NCI-H226 (cell line): ENCODE results near the gene ZNF689.

Experiments used
- DNase-seq: peaks from one replicate; pipeline ENCODE4 v3.0.0-alpha.2; 2015

ZNF689 gene

GRCh38 chr16:30559690-30560089, 50.5 kb downstream of the ZNF689 start:
- DNase-seq = no peak

GRCh38 chr16:30558789-30559377, 51.3 kb downstream of the ZNF689 start:
- no peak for DNase-seq

- peak; percentile 97 for DNase-seq
These were observed 52.0 kb downstream of the ZNF689 start, which contains the start of gene ZNF764 for GRCh38 chr16:30557957-30558788. Gene ZNF764, minus strand, starts transcription at chr16:30558374. Its CDS starts 192 bp downstream, at chr16:30558182.

GRCh38 chr16:30557707-30557956, 52.6 kb downstream of the ZNF689 start:
- no peak for DNase-seq

GRCh38 chr16:30556125-30556473, 54.1 kb downstream of the ZNF689 start:
- no peak for DNase-seq

- DNase-seq = no peak
These were observed 54.7 kb downstream of the ZNF689 start for GRCh38 chr16:30555315-30556124.

GRCh38 chr16:30554557-30555314, 55.5 kb downstream of the ZNF689 start:
- no peak for DNase-seq

- DNase-seq = no peak
These were observed 56.7 kb downstream of the ZNF689 start for GRCh38 chr16:30553393-30553899.

- no peak for DNase-seq
These were observed 57.2 kb downstream of the ZNF689 start for GRCh38 chr16:30552956-30553355.
